Colonic mucosa (tissue), 4 donors: ENCODE measurements around the gene TMA7. TPM values are rescaled to one million over a fixed set of nuclear protein-coding genes. Genes with fewer than 3 reads are reported as not detected.

ENCODE experiments used
- DNase-seq: peaks from one replicate; pipeline ENCODE4 v3.0.0-alpha.2; 2020
- H3K27ac ChIP-seq: fragments of 200-600 bp; one replicate; pipeline ENCODE4 v1.8.0; 2021
- H3K27me3 ChIP-seq: fragments of 200-600 bp; one replicate; pipeline ENCODE4 v1.8.0; 2021
- H3K36me3 ChIP-seq: fragments of 200-600 bp; one replicate; pipeline ENCODE4 v1.8.0; 2021
- H3K4me1 ChIP-seq: fragments of 200-600 bp; one replicate; pipeline ENCODE4 v1.8.0; 2021; ENCODE audit warnings: mild to moderate bottlenecking
- H3K4me3 ChIP-seq: fragments of 200-600 bp; one replicate; pipeline ENCODE4 v1.8.0; 2021
- H3K9ac ChIP-seq, 2 donors: one replicate each; pipeline ENCODE4 v1.7.0; 2013; ENCODE audit warnings: control low read depth in 2 of 2, low read depth in 2 of 2, low read length in 2 of 2
- H3K9me3 ChIP-seq: fragments of 200-600 bp; one replicate; pipeline ENCODE4 v1.8.0; 2021
- CTCF ChIP-seq: fragments of 200-600 bp; IDR thresholded peaks from one replicate; pipeline ENCODE4 v1.8.0; 2022; ENCODE audit warnings: antibody characterized with exemption, mild to moderate bottlenecking
- intact Hi-C: fragments of 100-400 bp; cut with DNase I; formaldehyde crosslinking; loops from one replicate; pipeline ENCODE4 v1.14.1; 2022
- total RNA-seq, 2 donors: library from RNA; stranded (reverse); fragmentation: NEBNext Ultra II Directional in 1 of 2; extraction: Animal tissue kit (Norgen Biotek cat#: 25700) in 1 of 2; gene quantifications; one replicate each; pipeline ENCODE4 v1.2.1, GENCODE V29; 2021
- donor health status: healthy.
- donor health status: DM: no; HTN: no; CAD: no.
- donor health status: DM: no; HTN: no; CAD: no.

Gene TMA7
- total RNA-seq, 2 donors from 2014 or later: 185 to 259 TPM

DNA sequence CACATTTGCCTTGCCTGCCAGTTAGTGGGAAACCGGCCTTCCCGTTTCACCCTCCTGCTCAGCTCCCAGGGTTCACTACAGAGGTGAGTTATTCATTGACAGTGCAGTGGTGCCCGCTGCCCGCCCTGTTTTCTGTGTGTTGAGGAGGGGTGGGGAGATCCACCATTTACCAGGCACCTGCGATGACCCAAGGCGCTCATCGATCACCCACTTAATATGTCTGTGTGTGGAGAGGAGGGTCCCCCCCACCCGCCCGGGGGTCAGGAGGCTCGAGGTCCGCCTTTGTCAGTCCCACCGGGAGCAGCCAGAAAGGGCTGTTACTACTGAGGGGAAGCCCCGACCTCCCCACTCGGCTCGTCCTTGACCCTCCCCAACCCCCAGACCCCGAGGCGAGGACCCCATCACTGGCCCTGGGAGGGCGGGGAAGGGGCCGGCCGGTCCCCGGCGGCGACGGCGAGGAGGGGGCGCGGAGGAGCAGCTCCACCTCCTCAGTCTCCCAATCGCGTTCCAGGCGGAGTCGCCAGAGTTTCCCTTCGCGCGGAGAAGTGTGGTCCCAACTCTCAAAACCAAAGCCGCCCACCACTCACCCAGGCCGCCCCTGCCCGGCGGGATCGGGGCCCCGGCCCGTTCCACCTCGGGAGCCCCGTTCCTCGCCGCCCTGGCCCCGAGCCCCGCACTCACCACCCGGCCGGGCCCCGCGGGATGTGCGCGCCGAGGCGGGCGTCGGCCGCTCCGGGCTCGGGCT is 11.3 kb upstream of the TMA7 start:
- Histone ChIP-seq H3K4me3 (peak overlapping the region; percentile 73), H3K36me3 (no peaks in the 10 kb centered on the region), H3K9ac (peak overlapping the region; percentile 63 to 89), H3K9me3 (no peaks in the 10 kb centered on the region), H3K4me1 (peaks cover 24% of the 10 kb centered on the region), H3K27ac (peak overlapping the region; percentile 89), H3K27me3 (no peaks in the 10 kb centered on the region)
- intact Hi-C loops: no loop called here
- TF ChIP-seq CTCF: no peak
- DNase-seq: peak; percentile 84

DNA sequence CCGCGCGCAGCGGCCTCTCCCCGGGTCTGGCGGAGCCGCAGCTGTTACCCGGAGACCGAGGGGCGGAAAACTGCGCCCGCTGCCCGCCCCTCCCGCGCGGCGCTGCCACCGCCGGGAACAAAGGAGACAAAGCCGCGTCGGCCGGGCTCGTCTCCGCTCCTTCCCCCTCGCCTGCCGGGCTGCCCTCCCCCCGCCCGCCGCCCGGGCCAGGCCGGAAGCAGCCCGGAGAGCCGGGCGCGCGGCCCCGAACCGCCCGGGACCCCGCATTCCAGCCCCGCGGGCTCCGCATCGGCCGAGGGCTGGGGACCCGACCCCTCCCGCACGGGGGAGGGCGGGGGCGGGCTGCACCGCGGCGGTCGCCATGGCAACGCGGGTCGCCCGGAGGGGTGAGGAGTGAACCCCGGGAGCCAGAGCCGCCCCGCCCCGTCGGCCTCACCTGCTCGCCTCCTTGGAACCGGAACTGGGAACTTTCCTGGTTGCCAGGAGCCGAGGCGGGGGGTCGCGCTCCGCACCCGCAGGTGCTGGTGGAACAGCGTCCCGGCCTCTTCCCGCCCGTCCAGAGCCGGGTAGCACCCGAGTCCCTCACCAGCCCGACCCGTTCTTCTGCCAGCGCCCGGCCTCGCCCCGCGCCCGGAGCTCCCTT is 10.6 kb upstream of the TMA7 start:
- Histone ChIP-seq H3K9ac (peak overlapping the region; percentile 63 to 89), H3K27me3 (no peaks in the 10 kb centered on the region), H3K36me3 (no peaks in the 10 kb centered on the region), H3K4me3 (peak overlapping the region; percentile 73), H3K9me3 (no peaks in the 10 kb centered on the region), H3K27ac (peak overlapping the region; percentile 89), H3K4me1 (peaks cover 31% of the 10 kb centered on the region)
- intact Hi-C loops: no loop called here
- TF ChIP-seq CTCF: no peak
- peak; percentile 83 for DNase-seq

- Histone ChIP-seq H3K4me3 (peak within 1 kb of the TSS; percentile 73), H3K9me3 (no peaks in the 10 kb centered on the region), H3K27me3 (no peaks in the 10 kb centered on the region), H3K36me3 (no peaks in the 10 kb centered on the region), H3K9ac (peak within 1 kb of the TSS; percentile 63 to 89), H3K27ac (peak within 1 kb of the TSS; percentile 89), H3K4me1 (peaks cover 38% of the 10 kb centered on the region)
- no peak for TF ChIP-seq CTCF
- intact Hi-C loops: no loop called here
- DNase-seq: peak; percentile 85
Observed at GRCh38 chr3:48429960-48430707, 9.9 kb upstream of the TMA7 start, which contains the start of gene PLXNB1. TSS of gene PLXNB1 (minus strand) at chr3:48430086. CDS start at chr3:48424611, 5,475 bp downstream.

DNA sequence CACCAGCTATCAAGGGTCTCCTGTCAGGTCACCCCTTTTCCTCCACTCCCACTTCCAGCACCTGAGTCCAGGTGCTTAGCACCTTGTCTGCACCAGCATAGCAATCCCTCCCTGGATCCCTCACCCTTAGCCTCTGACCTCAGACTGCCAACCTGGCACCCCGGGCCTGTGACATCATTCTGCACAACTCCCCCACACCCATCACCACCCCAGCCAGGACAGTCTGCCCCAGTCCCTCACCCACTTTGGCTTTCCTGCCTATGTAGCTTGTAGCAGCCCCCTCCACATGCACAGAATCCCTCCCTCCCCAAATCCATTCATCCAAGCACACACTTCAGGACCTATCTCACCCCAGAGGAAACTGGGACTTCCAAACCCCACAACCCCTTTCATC is 9.4 kb upstream of the TMA7 start:
- Histone ChIP-seq H3K4me3 (no peak overlapping the region), H3K9me3 (no peaks in the 10 kb centered on the region), H3K4me1 (peaks cover 39% of the 10 kb centered on the region), H3K36me3 (no peaks in the 10 kb centered on the region), H3K9ac (peak overlapping the region; percentile 63 to 80), H3K27me3 (no peaks in the 10 kb centered on the region), H3K27ac (peak overlapping the region; percentile 89)
- TF ChIP-seq CTCF: no peak
- intact Hi-C loops: no loop called here
- DNase-seq: no peak

DNA sequence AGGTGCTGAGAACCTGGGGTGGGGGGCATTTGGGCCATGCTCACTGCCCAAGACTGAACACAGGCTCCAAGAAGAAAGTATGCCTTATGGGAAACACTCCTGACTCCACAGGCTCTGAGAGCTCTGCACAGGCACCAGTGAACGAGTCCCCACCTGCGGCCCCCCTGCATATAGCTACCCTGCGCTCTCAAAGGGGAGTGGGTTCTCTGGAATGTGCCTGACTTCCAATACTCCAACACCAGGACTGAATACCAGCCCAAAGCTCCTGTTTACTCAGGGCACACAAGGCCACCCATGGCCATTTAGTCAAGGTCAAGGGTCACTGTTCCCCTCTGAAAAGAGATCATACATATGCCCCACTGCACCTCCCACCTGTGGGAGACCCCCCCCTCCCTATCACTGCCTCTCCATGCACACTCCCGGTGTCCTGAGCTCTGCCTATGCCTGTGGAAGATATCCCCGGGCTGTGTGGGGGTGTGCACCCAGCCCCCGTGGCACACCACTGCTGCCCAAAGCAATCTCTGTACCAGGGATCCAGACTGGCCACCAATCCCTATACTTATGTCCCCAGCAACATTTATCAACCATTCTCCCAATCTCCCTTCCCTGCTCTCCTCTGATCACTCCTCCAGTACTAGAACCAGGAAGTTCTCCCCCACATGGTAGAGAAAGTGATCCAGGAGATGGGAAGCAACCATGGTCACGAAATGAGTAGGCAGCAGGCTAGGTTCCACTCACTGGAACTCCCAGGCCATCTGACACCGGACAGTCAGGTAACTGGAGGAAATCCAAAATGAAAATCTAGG is 8.6 kb upstream of the TMA7 start:
- Histone ChIP-seq H3K9ac (peak overlapping the region in 1 of 2 donors; percentile 80), H3K4me3 (no peak overlapping the region), H3K4me1 (peaks cover 35% of the 10 kb centered on the region), H3K27me3 (no peaks in the 10 kb centered on the region), H3K27ac (no peak overlapping the region), H3K9me3 (no peaks in the 10 kb centered on the region), H3K36me3 (no peaks in the 10 kb centered on the region)
- TF ChIP-seq CTCF: no peak
- no peak for DNase-seq
- intact Hi-C loops: no loop called here
